SK-N-SH (cell line): ENCODE results near the gene CHCHD6. TPM values are rescaled to one million over a fixed set of nuclear protein-coding genes. Genes with fewer than 3 reads are reported as not detected.
A peak's percentile ranks its signal among the peaks of the same experiment; 100 is the strongest.

ENCODE experiments used
- CTCF ChIA-PET: fragments of 300-600, 350-600 bp; formaldehyde crosslinking; extraction: SDS; loops from one replicate; lab custom pipeline; 2021; lab: Yijun Ruan, JAX
- POLR2A ChIA-PET: fragments of 350-600 bp; sonication (Branson Sonifier 250); formaldehyde crosslinking; extraction: SDS; loops from one replicate; lab custom pipeline; 2020; ENCODE audit warnings: antibody characterized with exemption, inconsistent platforms; lab: Yijun Ruan, JAX
- DNase-seq: peaks from one replicate; pipeline ENCODE4 v3.0.0; 2012
- H2AFZ ChIP-seq: fragments of 200-600 bp; sonication (generic); 2 replicates; pipeline ENCODE4 v1.8.1; 2016; ENCODE audit warnings: antibody characterized with exemption, mild to moderate bottlenecking, low read depth
- H3F3A ChIP-seq: fragments of 200-600 bp; sonication (generic); replicated peaks from 2 replicates; pipeline ENCODE3; 2016; ENCODE audit warnings: antibody characterized with exemption, mild to moderate bottlenecking; ENCODE audit not compliant: insufficient read depth
- H3K27ac ChIP-seq, 2 experiments: fragments of 200-500 bp in 1 of 2; fragments of 200-600 bp in 1 of 2; sonication (Bioruptor generic) in 1 of 2; sonication (generic), shearing (Covaris generic) in 1 of 2; 2 replicates each; pipeline versions ENCODE4 v1.5.1 to v1.6.1; 2014 to 2016; ENCODE audit warnings: low read depth in 2 of 2, inconsistent platforms in 1 of 2, low read length in 1 of 2, mild to moderate bottlenecking in 1 of 2, mixed read lengths in 1 of 2
- H3K27me3 ChIP-seq: fragments of 200-600 bp; sonication (generic), shearing (Covaris generic); 2 replicates; pipeline ENCODE4 v1.6.1; 2016; ENCODE audit warnings: mixed run types; ENCODE audit not compliant: insufficient read depth
- H3K36me3 ChIP-seq, 2 experiments: fragments of 200-500 bp in 1 of 2; fragments of 200-600 bp in 1 of 2; sonication (Bioruptor generic) in 1 of 2; sonication (generic) in 1 of 2; replicated peaks in 1 of 2; 2 replicates each; pipeline versions ENCODE3 to v1.5.1; 2014 to 2016; ENCODE audit warnings: low read length in 1 of 2, mild to moderate bottlenecking in 1 of 2; ENCODE audit not compliant: insufficient read depth in 2 of 2, control insufficient read depth in 1 of 2
- H3K4me1 ChIP-seq, 2 experiments: fragments of 200-500 bp in 1 of 2; fragments of 200-600 bp in 1 of 2; sonication (Bioruptor generic) in 1 of 2; sonication (generic), shearing (Covaris generic) in 1 of 2; 2 replicates each; pipeline versions ENCODE4 v1.5.1 to v1.6.1; 2014 to 2016; ENCODE audit warnings: low read depth in 1 of 2, low read length in 1 of 2, mixed run types in 1 of 2; ENCODE audit not compliant: insufficient read depth in 2 of 2, control insufficient read depth in 1 of 2
- H3K4me2 ChIP-seq: fragments of 200-600 bp; sonication (generic), shearing (Covaris generic); 2 replicates; pipeline ENCODE4 v1.6.1; 2017; ENCODE audit warnings: mixed run types
- H3K4me3 ChIP-seq, 2 experiments: fragments of 200-500 bp in 1 of 2; fragments of 200-600 bp in 1 of 2; sonication (Bioruptor generic) in 1 of 2; sonication (generic), shearing (Covaris generic) in 1 of 2; 2 replicates each; pipeline versions ENCODE4 v1.5.1 to v1.8.1; 2014 to 2016; ENCODE audit warnings: low read depth in 2 of 2, inconsistent platforms in 1 of 2, low read length in 1 of 2, mild to moderate bottlenecking in 1 of 2, mixed read lengths in 1 of 2, moderate library complexity in 1 of 2
- H3K79me2 ChIP-seq: fragments of 200-600 bp; sonication (generic); 2 replicates; pipeline ENCODE4 v1.8.1; 2017; ENCODE audit warnings: mild to moderate bottlenecking; ENCODE audit not compliant: insufficient read depth
- H3K9ac ChIP-seq: fragments of 200-600 bp; sonication (generic); 2 replicates; pipeline ENCODE4 v1.6.1; 2017; ENCODE audit warnings: mixed run types
- H3K9me2 ChIP-seq: fragments of 200-600 bp; sonication (generic); 2 replicates; pipeline ENCODE4 v1.6.1; 2017; ENCODE audit warnings: mixed run types
- H3K9me3 ChIP-seq: fragments of 200-600 bp; sonication (generic); 2 replicates; pipeline ENCODE4 v1.6.1; 2017; ENCODE audit warnings: mixed run types, mild to moderate bottlenecking, moderate library complexity
- H4K20me1 ChIP-seq: fragments of 200-600 bp; sonication (generic); 2 replicates; pipeline ENCODE4 v1.6.1; 2017; ENCODE audit warnings: mild to moderate bottlenecking, mixed run types; ENCODE audit not compliant: insufficient read depth
- CHD2 ChIP-seq: fragments of 150-350 bp; IDR thresholded peaks from 2 replicates; pipeline ENCODE4 v1.6.1; 2018; ENCODE audit warnings: low read length; ENCODE audit not compliant: partially characterized antibody
- ELF1 ChIP-seq: IDR thresholded peaks from 2 replicates; pipeline ENCODE4 v1.4.0; 2012
- EP300 ChIP-seq, 2 experiments: IDR thresholded peaks; 2 replicates each; pipeline versions ENCODE4 v1.4.0 to v1.6.1; 2012; ENCODE audit warnings: borderline replicate concordance in 1 of 2, low read depth in 1 of 2, low read length in 1 of 2
- EZH2phosphoT487 ChIP-seq: fragments of 200-600 bp; sonication (generic); IDR thresholded peaks from 2 replicates; pipeline ENCODE4 v1.6.1; 2017; ENCODE audit warnings: low read depth, mixed run types, mild to moderate bottlenecking, antibody characterized with exemption, moderate library complexity, borderline replicate concordance
- FOSL2 ChIP-seq: IDR thresholded peaks from 2 replicates; pipeline ENCODE4 v1.4.0; 2012; ENCODE audit warnings: low read depth, mild to moderate bottlenecking, moderate library complexity, borderline replicate concordance
- FOXM1 ChIP-seq: IDR thresholded peaks from 2 replicates; pipeline ENCODE4 v1.4.0; 2012; ENCODE audit warnings: low read depth, mild to moderate bottlenecking
- GABPA ChIP-seq: IDR thresholded peaks from 2 replicates; pipeline ENCODE4 v1.4.0; 2012; ENCODE audit warnings: low read depth, mild to moderate bottlenecking
- GATA2 ChIP-seq: sonication (generic); formaldehyde crosslinking; IDR thresholded peaks from 2 replicates; pipeline ENCODE4 v1.5.0; 2020; ENCODE audit warnings: mild to moderate bottlenecking, missing genetic modification reagents
- MEF2A ChIP-seq: IDR thresholded peaks from 2 replicates; pipeline ENCODE4 v1.4.0; 2012; ENCODE audit warnings: low read depth, borderline replicate concordance
- MXI1 ChIP-seq: IDR thresholded peaks from 2 replicates; pipeline ENCODE4 v1.6.1; 2012; ENCODE audit warnings: mild to moderate bottlenecking, low read depth, low read length, improper control_type of control experiment
- NRF1 ChIP-seq: IDR thresholded peaks from 2 replicates; pipeline ENCODE4 v1.6.1; 2012; ENCODE audit warnings: low read depth, mild to moderate bottlenecking, low read length
- RCOR1 ChIP-seq: fragments of 150-350 bp; IDR thresholded peaks from 2 replicates; pipeline ENCODE4 v1.6.1; 2017; ENCODE audit warnings: antibody characterized with exemption, low read length
- REST ChIP-seq: IDR thresholded peaks from 2 replicates; pipeline ENCODE4 v1.6.1; 2012; ENCODE audit warnings: mild to moderate bottlenecking, low read depth, low read length, moderate library complexity
- RXRA ChIP-seq: IDR thresholded peaks from 2 replicates; pipeline ENCODE4 v1.4.0; 2012; ENCODE audit warnings: low read depth, mild to moderate bottlenecking, borderline replicate concordance
- SIN3A ChIP-seq: IDR thresholded peaks from 2 replicates; pipeline ENCODE4 v1.6.1; 2012; ENCODE audit warnings: low read depth, mild to moderate bottlenecking, low read length, moderate library complexity, borderline replicate concordance
- SMC3 ChIP-seq: IDR thresholded peaks from 2 replicates; pipeline ENCODE4 v1.6.1; 2012; ENCODE audit warnings: low read depth, low read length, improper control_type of control experiment
- TAF1 ChIP-seq: IDR thresholded peaks from 2 replicates; pipeline ENCODE4 v1.6.1; 2012; ENCODE audit warnings: low read depth, mild to moderate bottlenecking, low read length, moderate library complexity, borderline replicate concordance
- TCF12 ChIP-seq: IDR thresholded peaks from 2 replicates; pipeline ENCODE4 v1.4.0; 2012
- TEAD4 ChIP-seq: IDR thresholded peaks from 2 replicates; pipeline ENCODE4 v1.4.0; 2012; ENCODE audit warnings: mild to moderate bottlenecking, borderline replicate concordance; ENCODE audit not compliant: insufficient read depth
- WGBS: methylation state at CpG from one replicate; pipeline ENCODE4 v1.1.6; 2017; ENCODE audit warnings: low lambda C conversion rate; 5-methylcytosine and 5-hydroxymethylcytosine counted together
- polyA plus RNA-seq, 3 experiments: library from polyadenylated mRNA; depleted of rRNA; stranded (reverse); fragments of >200 nt; gene quantifications; 2 replicates each; pipeline ENCODE4 v1.2.3, GENCODE V29; 2012
- TF ChIP-seq, protein P1 (sequence below): IDR thresholded peaks from 2 replicates; pipeline ENCODE4 v1.4.0; 2012; ENCODE audit warnings: low read depth, borderline replicate concordance
- TF ChIP-seq, protein P2 (sequence below): IDR thresholded peaks from 2 replicates; pipeline ENCODE4 v1.4.0; 2012; ENCODE audit warnings: low read depth
- TF ChIP-seq, protein P3 (sequence below): fragments of 200-600 bp; sonication (generic); IDR thresholded peaks from 2 replicates; pipeline ENCODE4 v1.6.1; 2017; ENCODE audit warnings: antibody characterized with exemption, mild to moderate bottlenecking, moderate library complexity

CHCHD6 gene
- polyA plus RNA-seq, 1 of the 3 experiments (the other 2 are of a cell fraction): 42.5 TPM

- WGBS: 98% methylated on average over 6 of the region's 6 CpGs
- Histone ChIP-seq H3K27me3 (no peaks in the 10 kb centered on the region), H3K4me2 (no peak overlapping the region), H3K9me3 (no peaks in the 10 kb centered on the region), H3K79me2 (no peaks in the 10 kb centered on the region), H3K27ac (no peak overlapping the region), H3K36me3 (no peaks in the 10 kb centered on the region), H3K9me2 (no peaks in the 10 kb centered on the region), H3K4me1 (peaks cover 0 to 6% of the 10 kb centered on the region in 2 experiments; a peak in 2 of 4 replicates), H2AFZ (no peak overlapping the region), H3K9ac (no peak overlapping the region)
- ChIA-PET CTCF (interaction anchor here (1.0 kb wide), 1 partner anchor 59 kb away, joined by 4 read pairs; no protein-coding TSS in a partner anchor), POLR2A (no interaction called here)
- no peak for DNase-seq
- TF ChIP-seq FOSL2: no peak
- TF ChIP-seq, protein P1, sequence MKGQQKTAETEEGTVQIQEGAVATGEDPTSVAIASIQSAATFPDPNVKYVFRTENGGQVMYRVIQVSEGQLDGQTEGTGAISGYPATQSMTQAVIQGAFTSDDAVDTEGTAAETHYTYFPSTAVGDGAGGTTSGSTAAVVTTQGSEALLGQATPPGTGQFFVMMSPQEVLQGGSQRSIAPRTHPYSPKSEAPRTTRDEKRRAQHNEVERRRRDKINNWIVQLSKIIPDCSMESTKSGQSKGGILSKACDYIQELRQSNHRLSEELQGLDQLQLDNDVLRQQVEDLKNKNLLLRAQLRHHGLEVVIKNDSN: no peak
- no peak for TF ChIP-seq RXRA
- no peak for TF ChIP-seq EZH2phosphoT487
- TF ChIP-seq, protein P2, sequence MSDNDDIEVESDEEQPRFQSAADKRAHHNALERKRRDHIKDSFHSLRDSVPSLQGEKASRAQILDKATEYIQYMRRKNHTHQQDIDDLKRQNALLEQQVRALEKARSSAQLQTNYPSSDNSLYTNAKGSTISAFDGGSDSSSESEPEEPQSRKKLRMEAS: no peak
- TF ChIP-seq NRF1: no peak
- TF ChIP-seq REST: no peak
- no peak for TF ChIP-seq MXI1
- TF ChIP-seq SIN3A: no peak
- TF ChIP-seq, all 33 proteins: peak for 0
- Histone ChIP-seq H3F3A (no peaks in the 10 kb centered on the region), H3K4me3 (no peak overlapping the region), H4K20me1 (no peaks in the 10 kb centered on the region)
These were observed 145.7 kb downstream of the CHCHD6 start for GRCh38 chr3:126849768-126850167.

- H3K4me3 ChIP-seq: no peak overlapping the region
- WGBS: 87% methylated on average over 7 of the region's 10 CpGs
- TF ChIP-seq TAF1: no peak
- TF ChIP-seq ELF1: no peak
- TF ChIP-seq EP300 (IDR thresholded peaks at IDR 0.05; ENCODE audit: borderline replicate concordance in 1 of 2, low read depth in 1 of 2, low read length in 1 of 2): no peak
- TF ChIP-seq, protein P3, sequence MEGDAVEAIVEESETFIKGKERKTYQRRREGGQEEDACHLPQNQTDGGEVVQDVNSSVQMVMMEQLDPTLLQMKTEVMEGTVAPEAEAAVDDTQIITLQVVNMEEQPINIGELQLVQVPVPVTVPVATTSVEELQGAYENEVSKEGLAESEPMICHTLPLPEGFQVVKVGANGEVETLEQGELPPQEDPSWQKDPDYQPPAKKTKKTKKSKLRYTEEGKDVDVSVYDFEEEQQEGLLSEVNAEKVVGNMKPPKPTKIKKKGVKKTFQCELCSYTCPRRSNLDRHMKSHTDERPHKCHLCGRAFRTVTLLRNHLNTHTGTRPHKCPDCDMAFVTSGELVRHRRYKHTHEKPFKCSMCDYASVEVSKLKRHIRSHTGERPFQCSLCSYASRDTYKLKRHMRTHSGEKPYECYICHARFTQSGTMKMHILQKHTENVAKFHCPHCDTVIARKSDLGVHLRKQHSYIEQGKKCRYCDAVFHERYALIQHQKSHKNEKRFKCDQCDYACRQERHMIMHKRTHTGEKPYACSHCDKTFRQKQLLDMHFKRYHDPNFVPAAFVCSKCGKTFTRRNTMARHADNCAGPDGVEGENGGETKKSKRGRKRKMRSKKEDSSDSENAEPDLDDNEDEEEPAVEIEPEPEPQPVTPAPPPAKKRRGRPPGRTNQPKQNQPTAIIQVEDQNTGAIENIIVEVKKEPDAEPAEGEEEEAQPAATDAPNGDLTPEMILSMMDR: no peak
- no peak for TF ChIP-seq GATA2
- TF ChIP-seq MEF2A: no peak
- TF ChIP-seq GABPA: no peak
- no peak for TF ChIP-seq RCOR1
- no peak for TF ChIP-seq FOXM1
- TF ChIP-seq NRF1: no peak
- TF ChIP-seq TEAD4: no peak
- TF ChIP-seq CHD2: no peak
- no peak for TF ChIP-seq TCF12
- no peak for TF ChIP-seq SMC3
These were observed 146.5 kb downstream of the CHCHD6 start for GRCh38 chr3:126850370-126851085.

More at GRCh38 chr3:126850370-126851085, 146.5 kb downstream of the CHCHD6 start:
- Histone ChIP-seq H3K9me2 (no peaks in the 10 kb centered on the region), H3F3A (no peaks in the 10 kb centered on the region), H2AFZ (no peak overlapping the region), H4K20me1 (no peaks in the 10 kb centered on the region), H3K9me3 (no peaks in the 10 kb centered on the region), H3K27me3 (no peaks in the 10 kb centered on the region), H3K4me1 (peaks cover 0 to 6% of the 10 kb centered on the region in 2 experiments; a peak in 2 of 4 replicates), H3K79me2 (no peaks in the 10 kb centered on the region), H3K9ac (no peak overlapping the region), H3K27ac (peak overlapping the region in 1 of 2 experiments; percentile 28; a peak in 1 of 4 replicates), H3K36me3 (no peaks in the 10 kb centered on the region), H3K4me2 (no peak overlapping the region)
- no peak for DNase-seq
- CTCF ChIA-PET: interaction anchor here (1.0 kb wide), 1 partner anchor 60 kb away, joined by 4 read pairs; no protein-coding TSS in a partner anchor
- POLR2A ChIA-PET: no interaction called here
